GM12878 (cell line): ENCODE measurements around the gene LRRC4. TPM values are rescaled to one million over a fixed set of nuclear protein-coding genes. Genes with fewer than 3 reads are reported as not detected.

Experiments
- E4F1 ChIP-seq: fragments of 450-650 bp; IDR thresholded peaks from 2 replicates; pipeline ENCODE4 v1.6.1; 2018; ENCODE audit warnings: borderline replicate concordance, mild to moderate bottlenecking; ENCODE audit not compliant: partially characterized antibody
- IRF3 ChIP-seq: fragments of 450-650 bp; IDR thresholded peaks from 2 replicates; pipeline ENCODE4 v1.6.1; 2014; ENCODE audit warnings: mild to moderate bottlenecking
- SMARCA5 ChIP-seq: fragments of 450-650 bp; IDR thresholded peaks from 2 replicates; pipeline ENCODE4 v1.6.1; 2017; ENCODE audit warnings: mild to moderate bottlenecking
- SP1 ChIP-seq: IDR thresholded peaks from one replicate; pipeline ENCODE4 v1.6.1; 2011; ENCODE audit warnings: low read depth, low read length
- ZBTB40 ChIP-seq: fragments of 450-650 bp; IDR thresholded peaks from 2 replicates; pipeline ENCODE4 v1.6.1; 2016; ENCODE audit warnings: mild to moderate bottlenecking, moderate library complexity, borderline replicate concordance
- polyA plus RNA-seq, 11 experiments: library from polyadenylated mRNA; depleted of rRNA in 4 of 11; unstranded in 6 of 11; stranded (reverse) in 5 of 11; fragments of >200 nt; fragmentation: Nextera tagmentation in 4 of 11; fragmentation: Illumina TruSeq in 1 of 11; extraction: Ambion mirVana in 4 of 11; extraction: Trizol in 1 of 11; gene quantifications; 1 replicate in 1 of 11; 2 replicates in 10 of 11; pipeline versions ENCODE4 v1.2.1 to v1.2.3, GENCODE V29; 2011 to 2016; ENCODE audit warnings: inconsistent platforms in 2 of 11, missing spikeins in 2 of 11, low read depth in 1 of 11
- total RNA-seq, 4 experiments: library from RNA; depleted of rRNA in 3 of 4; stranded (reverse); fragments of >200 nt in 3 of 4; fragmentation: Illumina TruSeq in 1 of 4; extraction: Trizol in 1 of 4; gene quantifications; 2 replicates each; pipeline versions ENCODE4 v1.2.1 to v1.2.3, GENCODE V29; 2013 to 2021

The LRRC4 gene
- total and polyA plus RNA-seq, 10 of the 15 experiments (the other 5 are each of a cell fraction or from before 2014, with no cell fraction given) = 0.06 to 0.85 (median 0.12) TPM; not detected in 4

DNA sequence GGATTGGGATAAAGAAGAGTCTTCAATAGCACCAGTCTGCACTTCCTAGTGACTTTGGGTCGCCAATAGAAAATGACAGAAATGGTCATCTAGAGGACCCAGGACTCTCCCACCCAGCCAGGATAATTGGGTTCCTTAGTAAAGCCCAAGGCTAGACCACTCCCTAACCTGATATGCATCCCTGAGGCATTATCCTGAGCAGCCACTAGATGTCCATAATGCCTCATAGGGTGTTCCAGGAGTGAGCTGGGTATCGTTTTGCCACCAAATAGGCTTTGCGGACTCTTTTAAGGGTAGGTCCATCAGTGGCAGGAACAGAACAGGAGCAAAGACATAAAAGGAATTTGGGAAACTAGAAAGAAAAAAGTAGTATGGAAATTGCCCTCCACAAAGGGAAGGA is 4.5 kb upstream of the LRRC4 start (continued):
- no peak for TF ChIP-seq ZBTB40
- no peak for TF ChIP-seq SMARCA5
- TF ChIP-seq E4F1 = no peak
- TF ChIP-seq SP1 = no peak
- no peak for TF ChIP-seq IRF3
